DOHH2 (cell line): Measurements from ENCODE around the gene PARVB.

Experiments used
- H3F3A ChIP-seq: fragments of 200-600 bp; sonication (generic), shearing (Covaris generic); 2 replicates; pipeline ENCODE4 v1.6.0; 2016; ENCODE audit warnings: antibody characterized with exemption, mild to moderate bottlenecking; ENCODE audit not compliant: control insufficient read depth, insufficient read depth
- H3K27ac ChIP-seq: fragments of 200-600 bp; sonication (generic); 2 replicates; pipeline ENCODE4 v1.5.1; 2014; ENCODE audit warnings: low read depth, mild to moderate bottlenecking, low read length, moderate library complexity
- H3K27me3 ChIP-seq: fragments of 200-600 bp; sonication (generic); 2 replicates; pipeline ENCODE4 v1.6.1; 2014; ENCODE audit warnings: mild to moderate bottlenecking, low read length, mixed read lengths; ENCODE audit not compliant: control insufficient read depth
- H3K36me3 ChIP-seq: fragments of 200-600 bp; sonication (generic); 2 replicates; pipeline ENCODE4 v1.6.1; 2014; ENCODE audit warnings: mild to moderate bottlenecking, low read length, moderate library complexity, mixed read lengths; ENCODE audit not compliant: control insufficient read depth
- H3K4me1 ChIP-seq: fragments of 200-600 bp; sonication (generic); 2 replicates; pipeline ENCODE4 v1.6.1; 2014; ENCODE audit warnings: mild to moderate bottlenecking, low read length, mixed read lengths; ENCODE audit not compliant: control insufficient read depth
- H3K4me2 ChIP-seq: fragments of 200-600 bp; sonication (generic); 2 replicates; pipeline ENCODE4 v1.6.0; 2014; ENCODE audit warnings: mild to moderate bottlenecking, low read length, moderate library complexity
- H3K4me3 ChIP-seq: fragments of 200-600 bp; sonication (generic); 2 replicates; pipeline ENCODE4 v1.5.1; 2014; ENCODE audit warnings: mild to moderate bottlenecking, low read length, mixed read lengths
- H3K79me2 ChIP-seq: fragments of 200-600 bp; sonication (generic); 2 replicates; pipeline ENCODE4 v1.6.1; 2014; ENCODE audit warnings: mild to moderate bottlenecking, low read length, mixed read lengths; ENCODE audit not compliant: control insufficient read depth
- H3K9me2 ChIP-seq: fragments of 200-600 bp; sonication (generic); replicated peaks from 2 replicates; pipeline ENCODE4 v1.6.1; 2014; ENCODE audit warnings: mild to moderate bottlenecking, low read length, mixed read lengths; ENCODE audit not compliant: control insufficient read depth
- H3K9me3 ChIP-seq: fragments of 200-600 bp; sonication (generic); 2 replicates; pipeline ENCODE4 v1.6.1; 2014; ENCODE audit warnings: antibody characterized with exemption, low read length, mixed read lengths; ENCODE audit not compliant: control insufficient read depth, insufficient read depth
- H4K20me1 ChIP-seq: fragments of 200-600 bp; sonication (generic); 2 replicates; pipeline ENCODE4 v1.6.0; 2014; ENCODE audit warnings: low read depth, mild to moderate bottlenecking, antibody characterized with exemption, low read length, moderate library complexity; ENCODE audit not compliant: control insufficient read depth, insufficient read depth
- CTCF ChIP-seq: fragments of 200-600 bp; sonication (generic); IDR thresholded peaks from one replicate; pipeline ENCODE4 v1.5.1; 2014; ENCODE audit warnings: antibody characterized with exemption, mild to moderate bottlenecking, low read depth, low read length; ENCODE audit not compliant: poor library complexity, severe bottlenecking
- EZH2phosphoT487 ChIP-seq: fragments of 200-600 bp; sonication (generic); IDR thresholded peaks from 2 replicates; pipeline ENCODE4 v1.6.1; 2017; ENCODE audit warnings: borderline replicate concordance, mild to moderate bottlenecking, antibody characterized with exemption, low read length, moderate library complexity, mixed read lengths

The PARVB gene

GRCh38 chr22:44098966-44099530 is 74.9 kb downstream of the PARVB start:
- no peak for TF ChIP-seq CTCF
- H3F3A ChIP-seq = no peaks in the 10 kb centered on the region
- H4K20me1 ChIP-seq = no peaks in the 10 kb centered on the region
- H3K4me3 ChIP-seq = no peak overlapping the region
- no peak overlapping the region for H3K27ac ChIP-seq
- H3K79me2 ChIP-seq = no peaks in the 10 kb centered on the region
- H3K9me3 ChIP-seq = no peaks in the 10 kb centered on the region
- no peaks in the 10 kb centered on the region for H3K36me3 ChIP-seq
- H3K4me1 ChIP-seq = no peaks in the 10 kb centered on the region
- H3K4me2 ChIP-seq = no peak overlapping the region
- no peaks in the 10 kb centered on the region for H3K27me3 ChIP-seq
- H3K9me2 ChIP-seq = no peaks in the 10 kb centered on the region

GRCh38 chr22:44099696-44100095 is 75.6 kb downstream of the PARVB start:
- Histone ChIP-seq H3K9me2 (no peaks in the 10 kb centered on the region), H3K36me3 (no peaks in the 10 kb centered on the region), H3K4me2 (no peak overlapping the region), H3K9me3 (no peaks in the 10 kb centered on the region), H3F3A (no peaks in the 10 kb centered on the region), H3K4me3 (no peak overlapping the region), H3K79me2 (no peaks in the 10 kb centered on the region), H3K4me1 (no peaks in the 10 kb centered on the region), H4K20me1 (no peaks in the 10 kb centered on the region), H3K27ac (no peak overlapping the region), H3K27me3 (no peaks in the 10 kb centered on the region)
- TF ChIP-seq EZH2phosphoT487 (no peak), CTCF (no peak)

- H3K9me3 ChIP-seq = no peaks in the 10 kb centered on the region
- no peak overlapping the region for H3K4me2 ChIP-seq
- H3K4me3 ChIP-seq = no peak overlapping the region
- H3F3A ChIP-seq = no peaks in the 10 kb centered on the region
- no peak for TF ChIP-seq CTCF
- TF ChIP-seq EZH2phosphoT487 = no peak
- H3K27me3 ChIP-seq = no peaks in the 10 kb centered on the region
- no peaks in the 10 kb centered on the region for H3K4me1 ChIP-seq
- no peaks in the 10 kb centered on the region for H4K20me1 ChIP-seq
- no peaks in the 10 kb centered on the region for H3K36me3 ChIP-seq
- no peak overlapping the region for H3K27ac ChIP-seq
- H3K9me2 ChIP-seq = no peaks in the 10 kb centered on the region
- H3K79me2 ChIP-seq = no peaks in the 10 kb centered on the region
Observed at GRCh38 chr22:44100411-44100810, 76.3 kb downstream of the PARVB start.

DNA sequence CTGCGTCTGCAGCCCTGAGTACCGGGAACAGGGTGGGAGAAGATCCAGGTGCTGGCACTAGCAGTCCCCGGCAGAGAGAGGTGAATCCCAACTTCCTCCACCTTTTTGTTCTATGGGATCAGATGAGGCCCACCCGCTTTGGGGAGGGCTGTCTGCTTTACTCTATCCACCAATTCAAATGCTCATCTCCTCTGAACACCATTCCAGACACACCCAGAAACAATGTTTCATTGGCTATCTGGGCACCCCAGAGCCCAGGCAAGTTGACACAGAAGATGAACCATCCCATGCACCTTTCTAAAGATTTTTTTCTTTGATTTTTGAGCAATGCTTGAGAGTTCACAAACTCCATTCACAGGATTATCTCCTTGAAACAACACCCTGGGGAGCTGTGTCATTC is 78.0 kb downstream of the PARVB start:
- Histone ChIP-seq H3K27ac (no peak overlapping the region), H3K4me3 (no peak overlapping the region), H3K36me3 (no peaks in the 10 kb centered on the region), H3K27me3 (no peaks in the 10 kb centered on the region), H3K79me2 (no peaks in the 10 kb centered on the region), H3K9me2 (no peaks in the 10 kb centered on the region), H3K4me1 (no peaks in the 10 kb centered on the region), H3K9me3 (no peaks in the 10 kb centered on the region), H3K4me2 (no peak overlapping the region), H4K20me1 (no peaks in the 10 kb centered on the region), H3F3A (no peaks in the 10 kb centered on the region)
- TF ChIP-seq EZH2phosphoT487 = no peak
- TF ChIP-seq CTCF = no peak
